BE2C (cell line): Measurements from ENCODE around the gene SPAG16.

Experiments
- DNase-seq: peaks from one replicate; pipeline ENCODE4 v3.0.0-alpha.2; 2020
- H3K27me3 ChIP-seq: fragments of 250-450 bp; sonication (Bioruptor Pico); 2 replicates; pipeline ENCODE4 v1.5.1; 2020; ENCODE audit warnings: mild to moderate bottlenecking
- H3K36me3 ChIP-seq: fragments of 250-450 bp; sonication (Bioruptor Pico); 2 replicates; pipeline ENCODE4 v1.5.1; 2020; ENCODE audit warnings: mild to moderate bottlenecking
- H3K4me1 ChIP-seq: fragments of 250-450 bp; sonication (Bioruptor Pico); 2 replicates; pipeline ENCODE4 v1.5.1; 2020
- H3K4me3 ChIP-seq: 2 replicates; pipeline ENCODE4 v1.5.1; 2011; ENCODE audit warnings: low read depth, low read length
- H3K9me3 ChIP-seq: fragments of 250-450 bp; sonication (Bioruptor Pico); 2 replicates; pipeline ENCODE4 v1.5.1; 2020
- TF ChIP-seq, protein P1 (sequence below): IDR thresholded peaks from 2 replicates; pipeline ENCODE4 v1.5.1; 2012; ENCODE audit warnings: mild to moderate bottlenecking, low read depth, low read length

SPAG16 gene

DNA sequence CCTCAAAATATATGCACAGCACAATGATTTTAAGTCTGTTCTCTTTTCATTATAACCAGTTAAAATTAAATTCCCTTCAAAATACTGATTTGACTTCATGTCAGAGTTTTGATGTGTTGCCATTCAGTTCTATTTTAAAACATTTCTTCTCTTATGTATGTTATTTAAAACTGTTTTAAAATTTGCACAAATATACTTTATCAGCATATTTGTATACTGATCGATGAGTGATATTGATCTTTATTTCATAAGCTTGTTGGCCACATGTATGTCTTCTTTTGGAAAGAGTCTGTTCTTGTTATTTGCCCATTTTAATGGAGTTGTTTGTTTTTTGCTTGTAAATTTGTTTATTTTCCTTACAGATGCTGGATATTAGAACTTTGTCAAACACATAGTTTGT, 630.2 kb downstream of the SPAG16 start:
- TF ChIP-seq, protein P1, sequence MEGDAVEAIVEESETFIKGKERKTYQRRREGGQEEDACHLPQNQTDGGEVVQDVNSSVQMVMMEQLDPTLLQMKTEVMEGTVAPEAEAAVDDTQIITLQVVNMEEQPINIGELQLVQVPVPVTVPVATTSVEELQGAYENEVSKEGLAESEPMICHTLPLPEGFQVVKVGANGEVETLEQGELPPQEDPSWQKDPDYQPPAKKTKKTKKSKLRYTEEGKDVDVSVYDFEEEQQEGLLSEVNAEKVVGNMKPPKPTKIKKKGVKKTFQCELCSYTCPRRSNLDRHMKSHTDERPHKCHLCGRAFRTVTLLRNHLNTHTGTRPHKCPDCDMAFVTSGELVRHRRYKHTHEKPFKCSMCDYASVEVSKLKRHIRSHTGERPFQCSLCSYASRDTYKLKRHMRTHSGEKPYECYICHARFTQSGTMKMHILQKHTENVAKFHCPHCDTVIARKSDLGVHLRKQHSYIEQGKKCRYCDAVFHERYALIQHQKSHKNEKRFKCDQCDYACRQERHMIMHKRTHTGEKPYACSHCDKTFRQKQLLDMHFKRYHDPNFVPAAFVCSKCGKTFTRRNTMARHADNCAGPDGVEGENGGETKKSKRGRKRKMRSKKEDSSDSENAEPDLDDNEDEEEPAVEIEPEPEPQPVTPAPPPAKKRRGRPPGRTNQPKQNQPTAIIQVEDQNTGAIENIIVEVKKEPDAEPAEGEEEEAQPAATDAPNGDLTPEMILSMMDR: no peak
- no peak for DNase-seq
- H3K36me3 ChIP-seq: no peaks in the 10 kb centered on the region
- no peak overlapping the region for H3K4me3 ChIP-seq
- peaks cover 3% of the 10 kb centered on the region; the same call in 1 of the 2 replicates for H3K4me1 ChIP-seq
- H3K27me3 ChIP-seq: no peaks in the 10 kb centered on the region
- no peaks in the 10 kb centered on the region for H3K9me3 ChIP-seq

DNA sequence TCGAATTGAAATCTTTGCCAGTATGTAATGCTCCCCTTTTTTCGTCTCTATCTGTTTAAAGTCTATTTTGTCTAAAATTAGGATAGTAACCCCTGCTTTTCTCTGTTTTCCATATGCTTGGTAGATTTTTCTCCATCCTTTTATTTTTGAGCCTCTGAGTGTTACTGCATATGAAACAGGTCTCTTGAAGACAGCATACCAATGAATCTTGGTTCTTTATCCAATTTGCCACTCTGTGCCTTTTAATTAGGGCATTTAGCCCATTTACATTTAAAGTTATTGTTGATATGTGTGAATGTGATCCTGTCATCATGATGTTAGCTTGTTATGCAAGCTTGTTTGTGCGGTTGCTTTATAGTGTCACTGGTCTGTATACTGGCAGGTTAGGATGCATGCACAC, 635.8 kb downstream of the SPAG16 start:
- H3K4me3 ChIP-seq: no peak overlapping the region
- peaks cover 3% of the 10 kb centered on the region for H3K4me1 ChIP-seq
- no peak for DNase-seq
- TF ChIP-seq, protein P1: no peak
- H3K9me3 ChIP-seq: peaks cover 3% of the 10 kb centered on the region; the same call in 1 of the 2 replicates
- H3K27me3 ChIP-seq: no peaks in the 10 kb centered on the region
- H3K36me3 ChIP-seq: no peaks in the 10 kb centered on the region

DNA sequence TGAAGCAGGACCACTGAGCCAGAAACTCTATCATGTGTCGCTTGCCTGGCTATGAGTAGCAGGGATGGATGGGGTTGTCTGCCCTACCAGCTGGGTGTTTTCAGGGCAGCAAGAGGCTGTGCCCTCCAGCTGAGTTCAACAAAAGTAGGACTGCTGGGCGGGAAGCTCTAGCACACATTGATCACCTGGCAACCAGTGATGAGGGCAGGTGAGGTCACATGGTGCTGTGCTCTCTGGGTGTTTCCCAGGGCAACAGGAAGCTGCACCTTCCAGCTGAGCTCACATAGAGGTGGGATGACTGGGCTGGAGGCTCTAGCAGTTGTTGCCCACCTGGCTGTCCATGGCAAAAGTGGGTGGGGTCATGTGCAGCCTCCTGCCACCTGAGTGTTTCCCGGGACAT, 639.3 kb downstream of the SPAG16 start:
- Histone ChIP-seq H3K9me3 (peaks cover 3% of the 10 kb centered on the region; the same call in 1 of the 2 replicates), H3K27me3 (no peaks in the 10 kb centered on the region), H3K4me3 (no peak overlapping the region), H3K36me3 (no peaks in the 10 kb centered on the region), H3K4me1 (peaks cover 5% of the 10 kb centered on the region)
- TF ChIP-seq, protein P1: no peak
- DNase-seq: no peak

DNA sequence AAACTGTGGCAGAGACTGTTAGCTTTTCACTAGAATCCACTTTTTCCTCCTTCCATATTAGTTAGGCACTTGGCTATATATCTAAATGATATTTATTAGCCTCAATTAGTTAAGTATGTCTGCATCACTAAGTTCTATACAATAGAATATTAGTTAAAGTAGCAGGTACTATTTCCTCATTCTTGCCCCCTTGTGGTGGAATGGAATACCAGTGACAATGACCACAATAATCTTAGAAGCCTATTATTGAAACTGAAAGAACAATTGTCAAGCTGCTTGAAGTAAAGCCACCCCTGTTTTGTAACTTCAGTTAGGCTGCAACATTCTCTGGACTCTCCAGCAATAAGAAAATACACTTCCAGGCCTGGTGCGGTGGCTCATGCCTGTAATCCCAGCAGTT, 650.3 kb downstream of the SPAG16 start:
- H3K4me3 ChIP-seq: no peak overlapping the region
- TF ChIP-seq, protein P1: peak; percentile 64
- no peaks in the 10 kb centered on the region for H3K4me1 ChIP-seq
- DNase-seq: peak; percentile 23
- no peaks in the 10 kb centered on the region for H3K36me3 ChIP-seq
- H3K27me3 ChIP-seq: no peaks in the 10 kb centered on the region
- H3K9me3 ChIP-seq: no peaks in the 10 kb centered on the region

DNA sequence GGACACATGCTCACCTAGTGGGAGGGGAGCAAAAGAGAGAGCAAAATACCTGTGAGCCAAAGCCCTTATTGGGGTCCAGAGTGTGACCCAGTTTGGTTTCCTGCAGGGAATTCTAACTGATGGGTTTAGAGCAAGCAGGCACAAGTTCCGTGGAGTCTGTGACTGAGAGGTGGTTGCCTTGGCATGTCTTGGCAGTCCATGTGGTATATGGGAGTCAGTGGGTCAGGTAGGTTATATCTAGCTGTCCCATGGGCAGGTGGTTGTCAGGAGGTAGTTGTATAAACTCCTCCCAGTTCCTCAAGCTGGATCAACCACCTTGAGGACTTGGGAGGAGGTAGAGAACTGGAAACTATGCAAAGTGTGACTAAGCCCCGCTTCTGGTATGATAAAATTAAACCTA, 673.8 kb downstream of the SPAG16 start:
- H3K9me3 ChIP-seq: no peaks in the 10 kb centered on the region
- H3K4me3 ChIP-seq: no peak overlapping the region
- no peak for DNase-seq
- H3K27me3 ChIP-seq: no peaks in the 10 kb centered on the region
- TF ChIP-seq, protein P1: no peak
- H3K4me1 ChIP-seq: no peaks in the 10 kb centered on the region
- no peaks in the 10 kb centered on the region for H3K36me3 ChIP-seq

DNA sequence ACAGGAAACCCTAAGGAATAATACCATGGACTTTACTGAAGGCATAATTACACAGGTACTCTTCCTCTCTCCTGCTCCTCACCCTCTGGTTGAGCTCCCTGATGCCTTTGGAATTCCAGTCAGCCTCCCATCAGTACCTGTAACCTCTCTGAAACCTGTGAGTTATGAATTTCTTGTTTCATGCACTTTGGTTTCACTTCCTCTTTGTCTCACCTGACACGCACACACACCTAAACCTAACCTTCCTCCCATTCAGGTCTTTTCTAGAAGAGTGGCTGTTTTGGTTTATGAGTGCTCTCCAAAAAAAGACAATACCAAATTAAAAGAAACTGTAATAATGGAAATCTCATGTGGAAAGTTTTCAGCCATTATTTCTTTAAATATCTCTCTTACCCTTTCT, 675.3 kb downstream of the SPAG16 start:
- Histone ChIP-seq H3K27me3 (no peaks in the 10 kb centered on the region), H3K9me3 (no peaks in the 10 kb centered on the region), H3K36me3 (no peaks in the 10 kb centered on the region), H3K4me3 (no peak overlapping the region), H3K4me1 (no peaks in the 10 kb centered on the region)
- TF ChIP-seq, protein P1: no peak
- no peak for DNase-seq
